ENCODE results near the gene MAT2A. TPM values are rescaled to one million over a fixed set of nuclear protein-coding genes. Genes with fewer than 3 reads are reported as not detected.

MAT2A gene
- total RNA-seq, 1 donor from 2014 or later = 183 TPM

- H3K9me3 Mint-ChIP-seq (ENCODE audit: unreplicated experiment) = no peaks in the 10 kb centered on the region
- H3K27ac Mint-ChIP-seq (ENCODE audit: unreplicated experiment) = peak overlapping the region; percentile 92
Measured at GRCh38 chr2:85505551-85506238, 33.3 kb upstream of the MAT2A start.

GRCh38 chr2:85506768-85507181 lies 32.2 kb upstream of the MAT2A start:
- no peaks in the 10 kb centered on the region for H3K9me3 Mint-ChIP-seq (ENCODE audit: unreplicated experiment)
- peaks cover 55% of the 10 kb centered on the region for H3K4me1 Mint-ChIP-seq (ENCODE audit: unreplicated experiment)
- H3K4me3 Mint-ChIP-seq (ENCODE audit: unreplicated experiment) = peak overlapping the region; percentile 10
- no peak for TF ChIP-seq CTCF (IDR thresholded peaks at IDR 0.05)
- H3K36me3 Mint-ChIP-seq (ENCODE audit: unreplicated experiment) = no peaks in the 10 kb centered on the region
- peak overlapping the region; percentile 89 for H3K27ac Mint-ChIP-seq (ENCODE audit: unreplicated experiment)
- DNase-seq (ENCODE audit: extremely low spot score, unreplicated experiment) = no peak
- H3K27me3 Mint-ChIP-seq (ENCODE audit: unreplicated experiment) = no peaks in the 10 kb centered on the region

More at GRCh38 chr2:85505551-85506238, 33.3 kb upstream of the MAT2A start:
- peaks cover 44% of the 10 kb centered on the region for H3K4me1 Mint-ChIP-seq (ENCODE audit: unreplicated experiment)
- H3K27me3 Mint-ChIP-seq (ENCODE audit: unreplicated experiment) = no peaks in the 10 kb centered on the region
- no peak for DNase-seq (ENCODE audit: extremely low spot score, unreplicated experiment)
- no peaks in the 10 kb centered on the region for H3K36me3 Mint-ChIP-seq (ENCODE audit: unreplicated experiment)
- TF ChIP-seq CTCF (IDR thresholded peaks at IDR 0.05) = no peak
- no peak overlapping the region for H3K4me3 Mint-ChIP-seq (ENCODE audit: unreplicated experiment)

- Mint-ChIP-seq H3K27me3 (ENCODE audit: unreplicated experiment) (no peaks in the 10 kb centered on the region), H3K36me3 (ENCODE audit: unreplicated experiment) (no peaks in the 10 kb centered on the region), H3K27ac (ENCODE audit: unreplicated experiment) (no peak overlapping the region), H3K9me3 (ENCODE audit: unreplicated experiment) (no peaks in the 10 kb centered on the region), H3K4me1 (ENCODE audit: unreplicated experiment) (peaks cover 27% of the 10 kb centered on the region), H3K4me3 (ENCODE audit: unreplicated experiment) (no peak overlapping the region)
- DNase-seq (ENCODE audit: extremely low spot score, unreplicated experiment) = no peak
- no peak for TF ChIP-seq CTCF (IDR thresholded peaks at IDR 0.05)
Measured at GRCh38 chr2:85511008-85511811, 27.8 kb upstream of the MAT2A start.

GRCh38 chr2:85514323-85514722 lies 24.6 kb upstream of the MAT2A start:
- H3K27me3 Mint-ChIP-seq (ENCODE audit: unreplicated experiment) = no peaks in the 10 kb centered on the region
- H3K36me3 Mint-ChIP-seq (ENCODE audit: unreplicated experiment) = no peaks in the 10 kb centered on the region
- H3K4me1 Mint-ChIP-seq (ENCODE audit: unreplicated experiment) = peaks cover 12% of the 10 kb centered on the region
- no peak overlapping the region for H3K4me3 Mint-ChIP-seq (ENCODE audit: unreplicated experiment)
- no peak overlapping the region for H3K27ac Mint-ChIP-seq (ENCODE audit: unreplicated experiment)
- H3K9me3 Mint-ChIP-seq (ENCODE audit: unreplicated experiment) = no peaks in the 10 kb centered on the region
- no peak for DNase-seq (ENCODE audit: extremely low spot score, unreplicated experiment)
- TF ChIP-seq CTCF (IDR thresholded peaks at IDR 0.05) = no peak
